ENCODE data around the gene ATG101.

Gene ATG101

GRCh38 chr12:52029685-52030084, 40.1 kb upstream of the ATG101 start:
- TF ChIP-seq SIN3A (IDR thresholded peaks at IDR 0.05; ENCODE audit: borderline replicate concordance, insufficient read depth, low read length): no peak

DNA sequence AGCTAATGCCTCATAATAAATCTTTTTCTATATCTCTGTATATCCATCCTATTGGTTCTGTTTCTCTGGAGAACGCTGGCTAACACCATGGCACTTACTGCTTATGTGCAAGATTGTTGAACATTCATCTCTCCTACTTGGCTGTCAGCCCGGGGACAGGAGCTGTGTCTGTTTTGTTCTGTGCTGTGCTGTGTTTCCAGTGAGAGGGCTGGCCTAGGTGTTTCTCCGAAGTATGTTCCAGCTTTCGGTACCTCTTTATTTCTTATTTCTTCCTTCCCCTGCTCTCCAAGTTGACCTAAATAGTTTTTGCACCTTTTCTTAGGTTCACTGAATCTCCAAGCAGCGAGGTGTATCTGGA, 37.4 kb upstream of the ATG101 start:
- TF ChIP-seq FOXP2 (optimal IDR thresholded peaks at IDR 0.05; ENCODE audit: borderline replicate concordance, extremely low read depth, extremely low read length, insufficient read depth): no peak
- no peak for TF ChIP-seq POLR2AphosphoS5 (IDR thresholded peaks at IDR 0.05; ENCODE audit: low read depth, low read length)
- no peak for TF ChIP-seq TAF1 (IDR thresholded peaks at IDR 0.05; ENCODE audit: borderline replicate concordance, insufficient read depth, low read length)
- TF ChIP-seq, protein P1, sequence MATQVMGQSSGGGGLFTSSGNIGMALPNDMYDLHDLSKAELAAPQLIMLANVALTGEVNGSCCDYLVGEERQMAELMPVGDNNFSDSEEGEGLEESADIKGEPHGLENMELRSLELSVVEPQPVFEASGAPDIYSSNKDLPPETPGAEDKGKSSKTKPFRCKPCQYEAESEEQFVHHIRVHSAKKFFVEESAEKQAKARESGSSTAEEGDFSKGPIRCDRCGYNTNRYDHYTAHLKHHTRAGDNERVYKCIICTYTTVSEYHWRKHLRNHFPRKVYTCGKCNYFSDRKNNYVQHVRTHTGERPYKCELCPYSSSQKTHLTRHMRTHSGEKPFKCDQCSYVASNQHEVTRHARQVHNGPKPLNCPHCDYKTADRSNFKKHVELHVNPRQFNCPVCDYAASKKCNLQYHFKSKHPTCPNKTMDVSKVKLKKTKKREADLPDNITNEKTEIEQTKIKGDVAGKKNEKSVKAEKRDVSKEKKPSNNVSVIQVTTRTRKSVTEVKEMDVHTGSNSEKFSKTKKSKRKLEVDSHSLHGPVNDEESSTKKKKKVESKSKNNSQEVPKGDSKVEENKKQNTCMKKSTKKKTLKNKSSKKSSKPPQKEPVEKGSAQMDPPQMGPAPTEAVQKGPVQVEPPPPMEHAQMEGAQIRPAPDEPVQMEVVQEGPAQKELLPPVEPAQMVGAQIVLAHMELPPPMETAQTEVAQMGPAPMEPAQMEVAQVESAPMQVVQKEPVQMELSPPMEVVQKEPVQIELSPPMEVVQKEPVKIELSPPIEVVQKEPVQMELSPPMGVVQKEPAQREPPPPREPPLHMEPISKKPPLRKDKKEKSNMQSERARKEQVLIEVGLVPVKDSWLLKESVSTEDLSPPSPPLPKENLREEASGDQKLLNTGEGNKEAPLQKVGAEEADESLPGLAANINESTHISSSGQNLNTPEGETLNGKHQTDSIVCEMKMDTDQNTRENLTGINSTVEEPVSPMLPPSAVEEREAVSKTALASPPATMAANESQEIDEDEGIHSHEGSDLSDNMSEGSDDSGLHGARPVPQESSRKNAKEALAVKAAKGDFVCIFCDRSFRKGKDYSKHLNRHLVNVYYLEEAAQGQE (IDR thresholded peaks at IDR 0.05; ENCODE audit: insufficient read depth in 1 of 2, low read depth in 2 of 2, low read length in 2 of 2): no peak
- TF ChIP-seq SIN3A (IDR thresholded peaks at IDR 0.05; ENCODE audit: borderline replicate concordance, insufficient read depth, low read length): no peak

DNA sequence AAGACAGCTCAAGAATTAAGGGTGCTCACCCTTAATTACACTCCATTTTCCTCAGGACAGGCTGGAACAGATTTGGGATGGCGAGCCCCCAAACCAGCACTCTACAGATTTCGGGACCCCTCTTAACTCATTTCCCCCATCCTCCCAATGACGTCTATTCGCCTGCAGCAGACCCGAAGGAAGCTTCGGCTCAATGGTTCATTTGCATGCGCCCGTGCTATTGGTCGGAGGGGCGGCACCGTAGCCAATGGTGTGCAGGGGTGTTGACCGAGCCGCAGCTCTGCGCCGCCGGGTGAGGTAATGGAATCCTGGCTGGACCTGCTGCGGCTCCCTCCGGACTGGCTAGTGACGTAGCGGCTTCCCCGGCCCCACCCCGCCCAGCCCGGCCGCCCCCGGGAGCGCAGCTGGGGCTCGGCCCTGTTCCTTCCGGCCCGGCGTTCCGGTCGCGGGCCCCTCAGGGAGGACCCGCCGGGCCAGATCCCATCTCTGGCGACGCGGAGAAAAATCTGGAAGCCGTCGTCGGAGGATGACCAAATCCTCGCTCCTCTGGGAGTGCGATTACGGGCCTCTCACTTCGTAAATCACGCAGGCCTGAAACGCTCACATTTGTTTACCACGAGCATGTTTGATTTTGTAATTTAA, 36.9 kb upstream of the ATG101 start:
- TF ChIP-seq FOXP2 (optimal IDR thresholded peaks at IDR 0.05; ENCODE audit: borderline replicate concordance, extremely low read depth, extremely low read length, insufficient read depth): peak; percentile 79
- no peak for TF ChIP-seq SIN3A (IDR thresholded peaks at IDR 0.05; ENCODE audit: borderline replicate concordance, insufficient read depth, low read length)
- TF ChIP-seq POLR2AphosphoS5 (IDR thresholded peaks at IDR 0.05; ENCODE audit: low read depth, low read length): peak; percentile 53; the same call in 1 of the 2 replicates

DNA sequence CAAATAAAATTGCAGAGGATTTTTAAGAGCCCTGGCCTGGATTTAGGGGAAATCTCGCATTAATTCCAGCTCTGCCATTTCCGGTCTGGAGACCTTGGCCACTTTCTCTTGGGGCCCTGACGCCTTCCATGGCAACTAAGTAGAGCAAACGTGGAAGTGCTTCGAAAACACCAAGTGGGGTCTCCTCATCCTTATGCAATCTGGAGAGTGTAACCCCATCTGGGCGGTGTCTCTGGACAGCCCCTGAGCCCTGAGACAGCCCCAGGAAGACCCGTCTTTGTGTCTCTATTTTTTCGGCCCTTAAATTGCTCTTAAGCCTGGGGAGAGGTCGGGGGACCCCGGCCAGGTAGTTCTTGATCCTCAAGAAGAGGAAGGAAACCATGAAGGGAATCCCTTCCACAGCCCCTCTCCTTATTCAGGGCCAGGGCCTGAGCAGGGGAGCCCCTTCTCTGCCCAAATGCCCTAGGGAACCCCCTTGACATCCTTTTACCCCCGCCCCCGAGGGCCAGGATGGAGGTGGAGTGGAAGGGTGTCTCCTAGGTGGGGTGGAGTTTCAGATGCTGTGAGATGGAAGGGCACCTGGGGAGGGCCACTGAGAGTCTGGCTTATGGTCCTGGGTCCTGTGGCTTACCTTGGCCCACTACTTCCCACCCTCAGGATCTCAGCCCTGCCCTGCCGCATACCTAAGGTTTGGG, 36.2 kb upstream of the ATG101 start:
- TF ChIP-seq TAF1 (IDR thresholded peaks at IDR 0.05; ENCODE audit: borderline replicate concordance, insufficient read depth, low read length): no peak
- TF ChIP-seq SIN3A (IDR thresholded peaks at IDR 0.05; ENCODE audit: borderline replicate concordance, insufficient read depth, low read length): no peak
- no peak for TF ChIP-seq POLR2AphosphoS5 (IDR thresholded peaks at IDR 0.05; ENCODE audit: low read depth, low read length)
- TF ChIP-seq, protein P1 (IDR thresholded peaks at IDR 0.05; ENCODE audit: insufficient read depth in 1 of 2, low read depth in 2 of 2, low read length in 2 of 2): no peak
- no peak for TF ChIP-seq FOXP2 (optimal IDR thresholded peaks at IDR 0.05; ENCODE audit: borderline replicate concordance, extremely low read depth, extremely low read length, insufficient read depth)

DNA sequence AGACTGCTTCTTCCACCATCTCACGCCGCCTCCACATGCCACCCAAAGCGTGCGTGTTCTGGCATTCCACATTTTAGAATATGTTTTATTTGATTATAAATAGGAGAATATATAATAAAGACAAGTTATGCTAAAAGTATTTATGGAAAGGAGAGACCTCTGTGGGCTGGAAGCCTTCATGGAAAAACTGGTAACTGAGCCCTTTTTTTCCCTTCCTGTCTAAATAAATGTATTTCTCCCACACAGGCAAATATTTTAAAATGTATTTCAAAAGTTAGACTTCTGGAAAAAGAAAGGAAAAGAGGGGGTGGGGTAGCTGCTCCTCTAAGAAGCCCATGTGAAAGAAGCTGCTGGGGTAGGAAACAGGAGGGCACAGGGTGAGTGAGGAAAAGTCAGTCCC, 34.6 kb upstream of the ATG101 start:
- no peak for TF ChIP-seq POLR2AphosphoS5 (IDR thresholded peaks at IDR 0.05; ENCODE audit: low read depth, low read length)
- no peak for TF ChIP-seq SIN3A (IDR thresholded peaks at IDR 0.05; ENCODE audit: borderline replicate concordance, insufficient read depth, low read length)
- TF ChIP-seq FOXP2 (optimal IDR thresholded peaks at IDR 0.05; ENCODE audit: borderline replicate concordance, extremely low read depth, extremely low read length, insufficient read depth): no peak
- TF ChIP-seq, protein P1 (IDR thresholded peaks at IDR 0.05; ENCODE audit: insufficient read depth in 1 of 2, low read depth in 2 of 2, low read length in 2 of 2): no peak
- TF ChIP-seq TAF1 (IDR thresholded peaks at IDR 0.05; ENCODE audit: borderline replicate concordance, insufficient read depth, low read length): no peak

DNA sequence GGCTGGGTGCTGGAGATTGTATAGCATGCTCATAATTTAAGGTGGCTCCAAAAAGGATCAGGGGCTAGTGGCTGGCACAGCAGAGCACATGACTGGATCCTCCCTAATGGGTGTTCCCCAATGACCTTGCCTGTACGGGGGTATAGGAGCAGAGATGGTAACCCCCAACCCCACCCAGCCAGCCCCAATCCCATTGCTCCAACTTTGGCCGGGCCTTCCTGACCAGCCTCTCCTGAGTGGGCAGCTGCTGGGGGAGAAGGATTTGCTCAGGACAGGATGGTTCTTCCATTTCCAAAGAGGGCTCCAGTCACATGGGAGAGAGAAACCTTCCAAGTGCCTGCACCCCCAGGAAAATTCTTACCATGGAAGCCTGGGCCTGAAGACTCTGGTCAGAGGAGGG, 33.9 kb upstream of the ATG101 start:
- TF ChIP-seq SIN3A (IDR thresholded peaks at IDR 0.05; ENCODE audit: borderline replicate concordance, insufficient read depth, low read length): no peak
- no peak for TF ChIP-seq FOXP2 (optimal IDR thresholded peaks at IDR 0.05; ENCODE audit: borderline replicate concordance, extremely low read depth, extremely low read length, insufficient read depth)
- no peak for TF ChIP-seq TAF1 (IDR thresholded peaks at IDR 0.05; ENCODE audit: borderline replicate concordance, insufficient read depth, low read length)
- no peak for TF ChIP-seq POLR2AphosphoS5 (IDR thresholded peaks at IDR 0.05; ENCODE audit: low read depth, low read length)
- TF ChIP-seq, protein P1 (IDR thresholded peaks at IDR 0.05; ENCODE audit: insufficient read depth in 1 of 2, low read depth in 2 of 2, low read length in 2 of 2): no peak
